ENCODE data around the gene SYTL3. TPM values are rescaled to one million over a fixed set of nuclear protein-coding genes. Genes with fewer than 3 reads are reported as not detected.
A peak's percentile ranks its signal among the peaks of the same experiment; 100 is the strongest.

The SYTL3 gene
- total RNA-seq, 1 experiment from 2014 or later: 1.8 TPM

- peak; percentile 50 for ATAC-seq
- Histone ChIP-seq H3K4me2 (ENCODE audit: low read length) (peak overlapping the region; percentile 78), H3K4me1 (ENCODE audit: insufficient read depth, low read length) (peaks cover 85% of the 10 kb centered on the region)
Measured at GRCh38 chr6:158803733-158804143, 153.9 kb downstream of the SYTL3 start.

GRCh38 chr6:158804207-158804606 is 154.4 kb downstream of the SYTL3 start:
- Histone ChIP-seq H3K4me2 (ENCODE audit: low read length) (peak overlapping the region; percentile 78), H3K9me2 (replicated peaks; ENCODE audit: low read length) (no peaks in the 10 kb centered on the region), H3K27ac (ENCODE audit: low read length) (peak overlapping the region; percentile 54), H3K36me3 (ENCODE audit: low read depth, low read length) (peaks cover 43% of the 10 kb centered on the region), H3F3A (ENCODE audit: low read length, unreplicated experiment) (no peaks in the 10 kb centered on the region), H3K27me3 (ENCODE audit: low read length) (no peaks in the 10 kb centered on the region), H3K4me3 (ENCODE audit: low read length) (peak overlapping the region; percentile 25), H3K79me2 (ENCODE audit: low read length) (peaks cover 96% of the 10 kb centered on the region), H2AFZ (ENCODE audit: low read length) (no peak overlapping the region), H3K9ac (ENCODE audit: low read length) (no peak overlapping the region), H4K20me1 (ENCODE audit: low read length) (peaks cover 85% of the 10 kb centered on the region), H3K4me1 (ENCODE audit: insufficient read depth, low read length) (peaks cover 80% of the 10 kb centered on the region), H3K9me3 (ENCODE audit: low read length) (no peaks in the 10 kb centered on the region)
- BruUV-seq (replicated peaks): TSS peak; percentile 63
- ATAC-seq: no peak
- TF ChIP-seq EZH2phosphoT487 (IDR thresholded peaks at IDR 0.05; ENCODE audit: borderline replicate concordance, low read length): no peak
- no peak for TF ChIP-seq EZH2 (IDR thresholded peaks at IDR 0.05; ENCODE audit: low read length, unreplicated experiment)
- no peak for TF ChIP-seq CTCF (conservative IDR thresholded peaks at IDR 0.05; ENCODE audit: low read depth, low read length)
- DNase-seq: no peak
- intact Hi-C loops (cut with micrococcal nuclease): no loop called here
- CTCF ChIA-PET: no interaction called here
- POLR2A ChIA-PET (ENCODE audit: unreplicated experiment): no interaction called here

More at GRCh38 chr6:158803733-158804143, 153.9 kb downstream of the SYTL3 start:
- H2AFZ ChIP-seq (ENCODE audit: low read length): no peak overlapping the region
- no peaks in the 10 kb centered on the region for H3K9me3 ChIP-seq (ENCODE audit: low read length)
- POLR2A ChIA-PET (ENCODE audit: unreplicated experiment): no interaction called here
- intact Hi-C loops (cut with micrococcal nuclease): no loop called here
- H3K27ac ChIP-seq (ENCODE audit: low read length): peak overlapping the region; percentile 54
- BruUV-seq (replicated peaks): no TSS peak
- TF ChIP-seq EZH2 (IDR thresholded peaks at IDR 0.05; ENCODE audit: low read length, unreplicated experiment) (no peak), CTCF (conservative IDR thresholded peaks at IDR 0.05; ENCODE audit: low read depth, low read length) (no peak), EZH2phosphoT487 (IDR thresholded peaks at IDR 0.05; ENCODE audit: borderline replicate concordance, low read length) (no peak)
- peaks cover 85% of the 10 kb centered on the region for H4K20me1 ChIP-seq (ENCODE audit: low read length)
- DNase-seq: peak; percentile 81
- H3F3A ChIP-seq (ENCODE audit: low read length, unreplicated experiment): no peaks in the 10 kb centered on the region
- peak overlapping the region; percentile 25 for H3K4me3 ChIP-seq (ENCODE audit: low read length)
- H3K27me3 ChIP-seq (ENCODE audit: low read length): no peaks in the 10 kb centered on the region
- CTCF ChIA-PET: interaction anchor here (0.6 kb wide), 1 partner anchor 8 kb away, joined by 3 read pairs; no protein-coding TSS in a partner anchor
- H3K9ac ChIP-seq (ENCODE audit: low read length): no peak overlapping the region
- peaks cover 96% of the 10 kb centered on the region for H3K79me2 ChIP-seq (ENCODE audit: low read length)
- peaks cover 42% of the 10 kb centered on the region for H3K36me3 ChIP-seq (ENCODE audit: low read depth, low read length)
- no peaks in the 10 kb centered on the region for H3K9me2 ChIP-seq (replicated peaks; ENCODE audit: low read length)

- CTCF ChIA-PET: no interaction called here
Measured at GRCh38 chr6:158805698-158806377, 156.0 kb downstream of the SYTL3 start.

More at GRCh38 chr6:158805698-158806377, 156.0 kb downstream of the SYTL3 start:
- no peak overlapping the region for H3K27ac ChIP-seq (ENCODE audit: low read length)
- peaks cover 60% of the 10 kb centered on the region for H3K36me3 ChIP-seq (ENCODE audit: low read depth, low read length)
- TF ChIP-seq EZH2phosphoT487 (IDR thresholded peaks at IDR 0.05; ENCODE audit: borderline replicate concordance, low read length) (no peak), EZH2 (IDR thresholded peaks at IDR 0.05; ENCODE audit: low read length, unreplicated experiment) (no peak), CTCF (conservative IDR thresholded peaks at IDR 0.05; ENCODE audit: low read depth, low read length) (no peak)
- DNase-seq: no peak
- H3K79me2 ChIP-seq (ENCODE audit: low read length): peaks cover 96% of the 10 kb centered on the region
- H3F3A ChIP-seq (ENCODE audit: low read length, unreplicated experiment): no peaks in the 10 kb centered on the region
- peaks cover 85% of the 10 kb centered on the region for H4K20me1 ChIP-seq (ENCODE audit: low read length)
- POLR2A ChIA-PET (ENCODE audit: unreplicated experiment): interaction anchor here (0.6 kb wide), 1 partner anchor 62 kb away, joined by 3 read pairs; no protein-coding TSS in a partner anchor
- BruUV-seq (replicated peaks): no TSS peak
- H3K9me3 ChIP-seq (ENCODE audit: low read length): no peaks in the 10 kb centered on the region
- H3K9me2 ChIP-seq (replicated peaks; ENCODE audit: low read length): no peaks in the 10 kb centered on the region
- ATAC-seq: no peak
- H3K4me3 ChIP-seq (ENCODE audit: low read length): no peak overlapping the region
- peaks cover 64% of the 10 kb centered on the region for H3K4me1 ChIP-seq (ENCODE audit: insufficient read depth, low read length)
- H3K27me3 ChIP-seq (ENCODE audit: low read length): no peaks in the 10 kb centered on the region
- peak overlapping the region; percentile 2; the same call in 1 of the 2 replicates for H3K4me2 ChIP-seq (ENCODE audit: low read length)
- no peak overlapping the region for H2AFZ ChIP-seq (ENCODE audit: low read length)
- intact Hi-C loops (cut with micrococcal nuclease): no loop called here
- no peak overlapping the region for H3K9ac ChIP-seq (ENCODE audit: low read length)

Measured in PC-3 (cell line).